Left renal pelvis (tissue), 4 donors: ENCODE results near the gene GNAI2. TPM values are rescaled to one million over a fixed set of nuclear protein-coding genes. Genes with fewer than 3 reads are reported as not detected.

ENCODE experiments used
- DNase-seq, 4 donors: peaks; one replicate each; pipeline ENCODE4 v3.0.0-alpha.2; 2013; ENCODE audit warnings: low read depth in 4 of 4, low spot score in 3 of 4
- polyA plus RNA-seq, 4 donors: library from polyadenylated mRNA; unstranded; fragments of 120-200 nt; gene quantifications; one replicate each; pipeline ENCODE4 v1.2.1, GENCODE V29; 2013; ENCODE audit not compliant: insufficient read length in 4 of 4

The GNAI2 gene
- polyA plus RNA-seq, 4 donors = 190 to 248 (median 214) TPM

DNA sequence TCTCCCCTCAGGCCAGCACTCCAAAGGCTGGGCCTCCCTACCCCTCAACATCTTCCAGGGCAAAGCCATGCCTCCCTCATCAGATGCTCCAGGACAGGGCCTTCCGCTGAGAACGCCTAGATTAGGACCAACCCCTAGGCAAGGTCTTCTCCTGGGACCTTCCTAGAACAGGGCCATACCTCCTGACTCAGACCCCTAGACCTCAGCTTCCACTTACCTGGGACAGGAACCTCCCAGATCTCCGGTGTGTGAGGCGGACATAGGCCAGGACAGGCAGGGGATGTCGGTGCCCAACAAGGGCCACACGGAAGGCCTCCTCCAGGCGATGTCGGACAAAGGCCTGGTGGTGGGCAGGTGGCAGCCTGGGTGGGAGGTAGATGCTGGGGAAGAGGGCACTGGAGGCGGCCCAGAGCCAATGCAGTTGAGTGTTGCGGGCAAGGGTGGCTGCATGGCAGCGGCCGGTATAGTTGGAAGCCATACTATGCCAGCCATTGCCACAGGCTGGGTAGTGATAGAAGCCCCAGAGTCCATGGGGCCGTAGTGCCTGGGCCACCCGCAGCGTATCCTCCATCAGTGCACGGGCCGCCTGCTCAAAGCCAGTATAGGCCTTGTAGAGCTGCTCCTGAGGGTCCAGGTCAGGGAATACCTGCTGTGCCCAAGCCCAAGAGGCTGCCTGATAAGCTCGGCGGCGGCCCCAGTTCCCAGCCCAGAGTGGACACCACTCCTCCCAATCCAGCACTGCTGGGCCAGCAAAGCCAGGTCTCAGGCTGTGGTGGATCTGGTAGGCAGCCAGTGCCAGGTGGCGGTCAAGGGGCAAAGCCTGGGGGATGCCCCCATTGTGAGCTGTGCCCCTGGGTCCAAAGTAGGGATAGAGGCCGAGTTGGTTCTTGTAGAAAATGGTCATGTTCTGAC lies 58.7 kb downstream of the GNAI2 start:
- no peak for DNase-seq

DNA sequence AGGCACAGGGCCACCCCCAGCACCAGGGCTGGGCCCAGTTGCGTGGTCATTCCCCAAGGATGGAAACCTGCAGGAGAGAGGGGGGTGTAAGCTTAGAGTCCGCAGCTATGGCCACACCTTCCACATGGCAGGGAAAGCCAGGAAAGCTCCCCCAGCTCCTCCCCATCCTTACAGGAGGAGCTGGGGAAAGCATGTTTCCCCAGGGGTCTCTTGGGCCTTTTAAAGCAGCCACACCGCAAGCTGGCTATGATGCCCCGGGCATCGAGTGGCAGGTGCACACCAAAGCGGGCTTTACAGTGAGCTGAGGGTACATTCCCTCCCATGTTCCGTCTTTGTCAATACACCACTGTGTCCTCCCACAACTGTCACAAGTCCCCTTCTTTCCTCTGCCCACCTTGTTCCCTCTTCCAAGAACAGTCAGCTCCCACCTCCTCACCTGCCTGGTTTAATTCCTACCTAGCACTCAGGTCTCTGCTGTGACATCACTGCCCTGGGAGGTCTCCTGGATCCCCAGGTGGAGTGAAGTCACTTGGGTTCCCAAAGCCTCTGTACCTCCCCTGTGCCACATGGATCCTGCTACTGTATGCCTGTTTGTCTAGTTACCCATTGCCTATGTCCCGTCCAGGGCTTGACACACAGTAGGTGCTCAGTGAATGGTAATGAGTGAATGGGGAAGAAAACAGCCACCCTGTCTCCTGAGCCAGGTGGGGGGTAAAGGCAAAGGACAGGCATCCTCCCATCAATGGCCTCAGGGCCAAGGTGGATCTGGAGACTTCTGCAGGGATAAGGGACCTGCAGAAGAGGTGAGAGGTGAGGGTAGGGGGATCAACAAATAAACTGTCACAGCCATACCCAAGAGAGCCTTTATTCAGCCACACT lies 59.8 kb downstream of the GNAI2 start:
- DNase-seq = no peak

DNA sequence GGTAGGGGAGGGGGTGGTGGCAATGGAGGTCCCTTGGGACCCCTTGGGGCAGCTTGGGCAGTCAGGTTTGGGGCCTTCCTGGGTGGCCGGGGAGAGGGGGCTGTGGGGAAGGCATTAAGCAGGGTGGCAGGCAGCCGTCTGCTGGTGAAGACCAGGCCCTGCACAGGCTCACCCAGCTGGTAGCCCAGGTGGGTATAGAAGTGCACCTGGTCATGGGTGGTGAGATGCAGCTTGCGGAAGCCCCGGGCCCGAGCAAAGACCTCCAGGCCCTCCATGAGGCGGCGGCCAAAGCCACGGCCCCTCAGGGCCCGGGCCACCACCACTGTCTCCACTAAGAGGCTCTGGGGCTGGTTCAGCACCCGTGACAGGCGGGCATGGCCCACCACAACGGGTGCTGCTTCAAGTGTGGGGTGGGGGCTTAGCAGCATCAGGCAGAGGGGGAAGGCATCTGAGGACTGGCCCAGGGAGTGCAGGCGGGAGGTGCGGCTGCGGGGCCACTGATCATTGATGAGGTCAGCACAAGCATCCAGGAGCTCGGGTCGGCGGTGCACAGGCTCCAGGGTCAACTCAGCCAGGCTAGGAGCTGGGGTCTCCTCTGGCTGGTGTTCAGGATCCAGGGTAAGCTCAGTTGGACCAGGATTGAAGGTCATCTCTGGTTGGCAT lies 60.8 kb downstream of the GNAI2 start:
- no peak for DNase-seq

DNA sequence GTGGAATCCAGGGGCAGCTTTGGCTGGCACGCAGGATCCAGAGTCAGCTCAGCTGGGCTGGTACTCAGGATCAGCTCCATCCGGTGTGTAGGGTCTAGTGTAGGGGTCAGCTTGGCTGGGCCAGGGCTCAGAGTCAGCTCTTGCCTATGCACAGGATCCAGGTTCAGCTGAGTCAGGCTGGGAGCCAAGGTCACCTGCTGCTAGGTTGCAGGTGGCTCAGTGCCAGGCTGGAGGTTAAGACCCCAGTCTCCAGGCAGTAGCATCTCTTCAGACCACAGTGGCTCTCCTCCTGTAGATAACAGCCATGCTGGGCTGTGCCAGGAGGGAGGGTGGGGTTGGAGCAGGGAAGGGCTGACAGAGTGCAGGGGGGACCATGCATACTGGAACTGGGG lies 61.4 kb downstream of the GNAI2 start:
- no peak for DNase-seq

DNA sequence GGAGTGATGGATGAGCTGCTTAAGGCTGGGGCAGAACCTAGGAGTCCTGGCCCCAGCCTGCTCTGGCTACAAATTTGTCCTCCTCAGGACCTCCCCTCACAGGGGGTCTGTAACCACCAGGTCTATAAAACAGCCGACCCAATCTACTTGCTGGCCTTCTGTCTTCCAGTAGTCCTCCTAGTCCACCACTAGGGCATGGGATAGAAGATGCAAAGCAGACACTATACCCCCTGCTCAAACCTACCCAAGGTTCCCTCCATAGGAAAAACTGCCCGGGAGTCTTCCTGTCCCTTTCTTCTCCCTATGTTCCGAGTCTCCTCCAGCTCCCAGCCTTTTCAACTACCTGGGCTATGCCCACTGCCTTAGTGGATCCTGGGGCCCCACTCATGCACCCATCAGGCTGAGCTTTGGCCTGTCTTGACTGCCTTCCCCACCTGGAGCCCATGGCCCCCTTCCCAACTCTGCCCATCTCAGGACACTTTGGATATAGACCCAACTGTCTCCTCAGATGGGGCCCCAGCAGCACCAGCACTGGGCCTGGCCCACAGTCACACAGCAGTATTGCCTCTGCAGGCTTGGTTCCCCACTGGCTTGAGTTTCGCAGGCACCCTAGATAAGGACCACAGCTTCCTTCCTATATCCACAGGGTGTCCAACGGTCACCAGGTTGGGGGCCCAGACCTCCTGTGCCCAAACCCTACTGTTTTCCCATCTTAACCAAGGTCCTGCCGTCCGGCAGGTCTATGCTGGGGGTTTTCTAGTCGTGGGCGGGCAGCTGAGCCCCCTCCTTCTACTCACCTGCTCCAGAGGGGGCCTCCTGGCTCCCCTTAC lies 62.1 kb downstream of the GNAI2 start:
- DNase-seq = no peak

DNA sequence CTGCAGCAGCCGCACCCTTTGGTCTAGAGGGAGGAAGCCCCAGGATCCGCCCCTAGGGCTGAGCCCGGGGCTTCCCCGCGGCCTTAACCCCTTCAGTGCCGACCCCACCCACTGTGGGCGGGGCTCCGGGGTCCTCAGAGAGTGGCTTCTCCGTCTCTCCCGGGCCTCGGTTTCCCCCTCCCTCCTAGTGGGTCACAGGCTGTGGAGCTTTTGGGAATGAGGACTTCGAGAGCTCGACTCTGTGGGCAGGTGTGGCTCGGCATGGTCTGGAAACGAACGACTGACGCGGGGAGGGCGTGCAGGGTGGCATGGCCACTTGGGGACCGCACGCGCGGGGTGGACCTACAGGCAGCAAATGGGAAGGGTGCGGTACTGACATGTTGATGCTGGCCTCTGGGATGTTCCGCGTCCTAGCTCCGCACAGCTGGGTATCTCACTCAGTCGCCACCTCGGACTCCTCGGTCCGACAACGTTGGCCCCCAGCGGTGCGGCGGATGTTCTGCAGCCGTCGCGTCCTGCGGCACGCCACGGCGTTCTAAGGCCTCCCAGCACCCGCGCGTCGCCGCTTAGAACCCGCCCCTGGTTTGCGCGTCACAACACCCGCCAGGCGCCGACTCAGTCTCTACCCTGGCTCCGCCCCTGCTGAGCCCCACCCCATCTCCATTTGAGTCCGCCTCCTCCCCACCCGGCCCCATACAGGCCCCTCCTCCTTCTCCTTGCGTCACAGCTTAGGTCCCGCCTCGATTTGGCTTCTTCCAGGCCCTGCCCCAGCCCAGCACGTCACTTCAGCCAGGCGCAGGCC lies 63.0 kb downstream of the GNAI2 start, which contains the start of the genes HYAL3 and NAA80:
HYAL3 (minus strand) TSS at position 570 of the 802 bp plus-strand sequence. CDS start 3,803 bp downstream, outside the sequence.
NAA80 (minus strand) TSS at position 570 of the 802 bp plus-strand sequence. CDS start 1,942 bp downstream, outside the sequence.
- peak; percentile 98 to 99 (median 98) for DNase-seq

DNA sequence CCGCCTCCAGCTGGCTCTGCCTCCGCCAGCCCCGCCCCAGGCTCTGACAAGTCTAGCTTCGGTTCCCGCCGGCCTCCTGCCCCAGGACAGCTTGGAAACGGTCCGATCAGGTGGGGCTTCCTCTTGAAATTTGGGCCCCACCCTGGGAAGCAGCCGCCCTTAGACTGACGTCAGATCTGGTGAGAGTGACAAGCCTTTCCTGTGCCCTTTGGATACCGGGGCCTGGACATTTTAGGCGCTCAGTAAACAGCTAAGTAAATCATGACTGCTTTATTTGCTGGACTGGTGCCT lies 63.6 kb downstream of the GNAI2 start:
- no peak for DNase-seq

DNA sequence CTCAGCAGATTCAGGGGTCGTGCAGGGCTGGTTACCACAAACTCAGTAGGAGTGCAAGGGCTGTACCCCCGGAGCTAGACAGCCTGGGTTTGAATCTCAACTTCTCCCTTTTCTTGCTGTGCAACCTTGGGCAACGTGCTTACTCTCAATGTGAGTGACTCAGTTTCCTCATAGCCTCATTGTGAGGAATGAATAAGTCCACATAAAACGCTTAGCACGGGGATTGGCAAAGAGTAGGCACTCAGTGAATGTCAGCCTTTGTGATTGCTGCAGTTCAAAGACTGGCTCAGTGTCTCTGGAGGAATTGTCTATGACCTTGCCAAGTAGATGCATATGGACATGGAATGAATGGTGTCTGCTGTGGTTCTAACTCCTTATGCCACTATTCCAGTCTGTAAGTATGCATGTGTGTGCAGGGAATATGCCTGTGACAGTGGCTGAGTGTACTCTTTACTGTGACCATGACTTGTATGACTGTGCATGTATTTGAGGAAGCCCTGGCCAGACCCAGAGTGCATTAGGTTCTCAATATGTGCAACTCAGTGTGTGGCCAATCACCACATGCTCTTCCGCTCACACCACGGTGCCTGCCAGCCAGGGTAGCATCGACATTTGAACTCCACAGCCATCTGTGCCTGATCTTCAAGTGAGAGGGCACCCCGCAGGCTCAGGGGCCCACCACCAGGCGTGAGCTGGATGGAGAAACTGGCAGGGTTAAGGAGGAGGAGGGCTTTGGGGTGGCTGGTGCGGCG lies 64.1 kb downstream of the GNAI2 start:
- no peak for DNase-seq

DNA sequence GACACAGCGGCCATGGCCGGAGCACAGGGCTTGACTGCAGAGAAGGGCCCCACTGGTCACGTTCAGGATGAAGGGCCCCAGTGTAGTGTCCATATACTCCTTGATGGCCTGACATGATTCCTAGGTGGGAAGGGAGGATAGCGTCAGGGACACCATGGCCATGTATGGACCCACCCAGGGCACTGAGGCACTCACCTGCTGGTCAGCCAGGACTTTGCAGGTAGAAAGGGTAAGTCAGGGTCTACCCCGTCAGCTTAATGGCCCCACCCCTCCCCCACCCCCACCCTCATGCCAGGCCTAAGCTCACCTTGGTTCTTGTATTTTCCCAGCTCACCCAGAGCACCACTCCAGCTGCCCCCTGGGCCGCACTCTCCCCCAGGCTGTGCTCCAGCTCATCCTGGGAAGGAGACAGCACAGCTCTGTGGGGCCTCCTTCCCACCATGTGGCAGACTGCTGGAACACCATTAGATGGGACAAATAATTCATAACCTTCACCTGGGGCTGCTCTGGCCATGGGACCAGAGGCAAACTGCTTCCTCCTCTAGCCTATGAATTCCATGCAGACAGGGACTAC lies 64.8 kb downstream of the GNAI2 start:
- DNase-seq = no peak

DNA sequence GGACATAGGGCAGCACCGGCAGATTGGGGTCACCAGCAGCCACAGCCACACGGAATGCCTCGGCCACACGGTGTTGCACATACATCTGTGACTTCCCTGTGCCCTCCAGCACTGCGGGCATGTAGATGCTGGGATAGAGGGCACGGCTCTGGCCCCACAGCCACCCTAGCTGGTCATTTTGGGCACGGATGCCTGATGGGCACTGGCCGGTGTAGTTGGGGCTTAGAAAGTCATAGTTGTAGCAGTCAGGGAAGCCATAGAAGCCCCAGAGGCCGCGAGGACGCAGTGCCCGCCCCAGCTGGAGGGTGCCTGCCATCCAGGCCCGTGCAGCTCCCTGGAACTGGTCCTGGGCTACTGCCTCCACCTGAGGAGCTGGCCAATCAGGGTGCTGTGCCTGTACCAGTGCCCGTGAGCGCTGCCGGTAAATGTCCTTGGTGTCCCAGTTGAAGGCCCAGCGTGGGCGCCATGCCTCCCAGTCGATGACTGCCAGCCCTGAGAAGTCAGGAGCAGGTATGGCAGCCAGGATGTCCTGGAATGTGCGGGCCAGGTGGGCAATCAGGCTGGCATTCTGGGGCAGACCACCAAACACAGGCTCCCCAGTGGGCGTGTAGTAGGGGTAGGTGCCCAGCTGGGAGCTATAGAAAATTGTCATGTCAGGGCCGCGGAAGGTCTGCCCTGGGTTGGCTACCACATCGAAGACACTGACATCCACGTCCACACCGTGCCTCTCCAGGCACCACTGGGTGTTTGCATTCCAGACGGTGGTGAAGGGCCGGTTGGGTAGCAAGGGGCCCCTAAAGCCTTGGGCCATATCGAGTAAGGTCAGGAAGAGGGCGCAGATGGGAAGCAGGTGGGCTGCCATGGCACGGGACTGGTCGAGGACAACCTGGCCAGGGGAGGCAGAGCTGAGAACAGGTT lies 66.3 kb downstream of the GNAI2 start:
- DNase-seq = no peak

DNA sequence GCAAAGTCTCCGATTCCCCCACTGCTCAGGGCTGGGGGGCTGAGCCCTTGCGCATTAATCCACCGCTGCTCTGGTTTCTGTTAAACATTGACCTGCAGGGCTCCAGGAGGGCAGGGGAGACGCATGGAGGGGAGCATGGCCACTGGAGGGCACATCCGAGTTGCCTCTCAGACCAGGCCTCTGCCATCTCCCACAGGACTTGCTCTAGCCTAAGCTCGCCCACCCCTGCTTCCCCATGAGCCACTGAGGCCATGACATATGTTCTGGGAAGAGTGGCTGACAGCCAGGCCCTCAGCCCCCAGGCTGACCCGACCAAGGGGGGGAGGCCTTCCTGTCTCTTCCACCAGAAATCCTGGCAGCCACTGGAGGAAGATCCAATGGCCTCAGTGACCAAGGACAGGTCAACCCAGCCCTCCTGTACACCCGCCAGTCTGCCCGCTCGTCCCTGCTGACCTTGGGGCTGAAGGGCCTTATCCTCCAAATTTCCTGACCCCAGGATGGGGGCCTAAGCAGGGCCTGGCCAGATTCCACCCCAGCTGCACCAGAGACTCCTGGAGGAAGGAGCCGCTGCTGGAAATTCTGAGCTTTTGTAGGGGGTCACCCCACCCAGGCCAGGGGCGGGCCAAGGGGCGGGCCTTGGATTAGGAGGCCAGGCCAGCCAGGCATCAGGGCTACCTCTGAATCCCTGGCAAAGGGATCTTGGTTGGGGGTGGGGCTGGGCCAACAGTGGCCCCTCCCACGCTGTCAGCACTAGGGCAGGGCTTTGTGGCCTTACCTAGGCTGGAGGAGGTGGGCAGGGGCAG lies 67.2 kb downstream of the GNAI2 start, which contains the start of gene HYAL1:
HYAL1 (minus strand) TSS at position 562 of the 803 bp plus-strand sequence. CDS start 618 bp downstream, outside the sequence.
- DNase-seq = no peak

DNA sequence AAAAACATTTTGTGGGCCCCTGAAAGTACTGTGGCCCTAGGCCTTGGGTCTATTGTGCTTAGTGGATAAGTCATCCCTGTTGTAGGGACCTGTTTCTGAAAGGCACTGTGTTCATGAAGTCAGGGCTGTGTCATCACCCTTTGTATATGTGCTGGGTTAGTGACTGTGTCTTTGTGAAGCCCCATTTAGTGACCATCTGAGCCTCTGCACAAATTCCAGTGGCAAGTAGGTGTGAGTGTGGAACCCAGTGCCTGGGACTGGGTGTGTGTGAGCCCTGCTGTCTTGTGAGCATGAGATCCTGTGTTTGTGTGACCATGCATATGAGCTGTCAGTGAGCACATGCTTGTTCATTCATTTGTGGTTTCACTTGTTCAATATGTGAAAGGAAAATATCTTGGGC lies 68.6 kb downstream of the GNAI2 start:
- no peak for DNase-seq
